Hindlimb muscle (tissue), 1 donor: ENCODE results near the gene VPS13D. TPM values are rescaled to one million over a fixed set of nuclear protein-coding genes. Genes with fewer than 3 reads are reported as not detected.

Experiments used
- DNase-seq: peaks from one replicate; pipeline ENCODE4 v3.0.0-alpha.2; 2013
- polyA plus RNA-seq: library from polyadenylated mRNA; unstranded; fragments of 120-200 nt; gene quantifications from one replicate; pipeline ENCODE4 v1.2.1, GENCODE V29; 2013; ENCODE audit not compliant: insufficient read length

VPS13D gene
- 17.8 TPM for polyA plus RNA-seq

GRCh38 chr1:12229835-12230548 lies at the start of gene VPS13D:
VPS13D (plus strand) TSS chr1:12230030; CDS start chr1:12234267, 4,237 bp downstream.
- peak; percentile 86 for DNase-seq

- no peak for DNase-seq
These were observed 49.5 kb upstream of the VPS13D start for GRCh38 chr1:12180315-12180714.

- DNase-seq, result no peak
These were observed 48.9 kb upstream of the VPS13D start for GRCh38 chr1:12180903-12181302.

- no peak for DNase-seq
These were observed 48.3 kb upstream of the VPS13D start for GRCh38 chr1:12181568-12181967.

GRCh38 chr1:12182410-12182984 lies 47.3 kb upstream of the VPS13D start:
- DNase-seq, result no peak

GRCh38 chr1:12183095-12183794 lies 46.6 kb upstream of the VPS13D start:
- no peak for DNase-seq

- DNase-seq, result peak; percentile 69
These were observed 45.7 kb upstream of the VPS13D start for GRCh38 chr1:12184008-12184681.

- no peak for DNase-seq
These were observed 44.6 kb upstream of the VPS13D start for GRCh38 chr1:12185036-12185917.

- no peak for DNase-seq
These were observed 43.7 kb upstream of the VPS13D start for GRCh38 chr1:12185918-12186678.

- DNase-seq, result no peak
These were observed 43.2 kb upstream of the VPS13D start for GRCh38 chr1:12186679-12186985.

GRCh38 chr1:12188115-12188514 lies 41.7 kb upstream of the VPS13D start:
- no peak for DNase-seq

- DNase-seq, result no peak
These were observed 41.0 kb upstream of the VPS13D start for GRCh38 chr1:12188657-12189327.

GRCh38 chr1:12189328-12189682 lies 40.5 kb upstream of the VPS13D start:
- DNase-seq, result no peak

- no peak for DNase-seq
These were observed 38.4 kb upstream of the VPS13D start for GRCh38 chr1:12191242-12192032.

- DNase-seq, result no peak
These were observed 35.1 kb upstream of the VPS13D start for GRCh38 chr1:12194666-12195216.

- no peak for DNase-seq
These were observed 34.4 kb upstream of the VPS13D start for GRCh38 chr1:12195416-12195815.

GRCh38 chr1:12196641-12197482 lies 33.0 kb upstream of the VPS13D start:
- DNase-seq, result no peak

- DNase-seq, result no peak
These were observed 32.3 kb upstream of the VPS13D start for GRCh38 chr1:12197483-12197880.

GRCh38 chr1:12200208-12200607 lies 29.6 kb upstream of the VPS13D start:
- DNase-seq, result no peak
